Astrocyte of the cerebellum (primary cell): ENCODE data around the gene ARHGAP40.

ENCODE experiments used
- DNase-seq: peaks from one replicate; pipeline ENCODE4 v3.0.0-alpha.2; 2011; ENCODE audit warnings: low read depth
- H3K4me3 ChIP-seq: 2 replicates; pipeline ENCODE4 v1.5.1; 2011; ENCODE audit warnings: mild to moderate bottlenecking, low read depth, low read length, moderate library complexity
- in situ Hi-C: cut with HindIII; loops from 2 replicates; pipeline ENCODE4 v1.10.0; 2017; ENCODE audit warnings: low sequenced_read_pairs
- TF ChIP-seq, protein P1 (sequence below): IDR thresholded peaks from 2 replicates; pipeline ENCODE4 v1.5.1; 2012; ENCODE audit warnings: low read length, low read depth, moderate library complexity, mild to moderate bottlenecking; ENCODE audit errors: missing control alignments

ARHGAP40 gene

DNA sequence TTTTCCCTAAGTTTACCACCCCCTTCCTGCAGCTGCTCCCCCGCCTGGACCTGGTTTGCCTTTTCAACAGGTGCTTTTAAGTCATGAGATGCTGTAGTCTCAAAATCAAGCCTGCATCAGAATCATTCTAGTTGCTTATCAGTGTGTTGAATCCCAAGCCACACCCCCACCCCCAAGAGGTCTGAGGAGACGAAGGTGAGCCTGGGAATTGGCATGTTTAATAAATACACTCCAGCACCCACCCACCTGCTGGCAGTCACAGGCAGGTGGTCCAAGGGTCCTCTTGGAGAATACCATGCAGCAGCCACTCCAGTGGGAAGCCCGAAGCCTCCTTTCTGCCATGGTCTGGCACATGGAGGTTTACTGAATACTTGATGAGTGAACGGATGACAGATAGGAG lies 21.7 kb upstream of the ARHGAP40 start:
- in situ Hi-C loops = no loop called here
- TF ChIP-seq, protein P1, sequence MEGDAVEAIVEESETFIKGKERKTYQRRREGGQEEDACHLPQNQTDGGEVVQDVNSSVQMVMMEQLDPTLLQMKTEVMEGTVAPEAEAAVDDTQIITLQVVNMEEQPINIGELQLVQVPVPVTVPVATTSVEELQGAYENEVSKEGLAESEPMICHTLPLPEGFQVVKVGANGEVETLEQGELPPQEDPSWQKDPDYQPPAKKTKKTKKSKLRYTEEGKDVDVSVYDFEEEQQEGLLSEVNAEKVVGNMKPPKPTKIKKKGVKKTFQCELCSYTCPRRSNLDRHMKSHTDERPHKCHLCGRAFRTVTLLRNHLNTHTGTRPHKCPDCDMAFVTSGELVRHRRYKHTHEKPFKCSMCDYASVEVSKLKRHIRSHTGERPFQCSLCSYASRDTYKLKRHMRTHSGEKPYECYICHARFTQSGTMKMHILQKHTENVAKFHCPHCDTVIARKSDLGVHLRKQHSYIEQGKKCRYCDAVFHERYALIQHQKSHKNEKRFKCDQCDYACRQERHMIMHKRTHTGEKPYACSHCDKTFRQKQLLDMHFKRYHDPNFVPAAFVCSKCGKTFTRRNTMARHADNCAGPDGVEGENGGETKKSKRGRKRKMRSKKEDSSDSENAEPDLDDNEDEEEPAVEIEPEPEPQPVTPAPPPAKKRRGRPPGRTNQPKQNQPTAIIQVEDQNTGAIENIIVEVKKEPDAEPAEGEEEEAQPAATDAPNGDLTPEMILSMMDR = no peak

DNA sequence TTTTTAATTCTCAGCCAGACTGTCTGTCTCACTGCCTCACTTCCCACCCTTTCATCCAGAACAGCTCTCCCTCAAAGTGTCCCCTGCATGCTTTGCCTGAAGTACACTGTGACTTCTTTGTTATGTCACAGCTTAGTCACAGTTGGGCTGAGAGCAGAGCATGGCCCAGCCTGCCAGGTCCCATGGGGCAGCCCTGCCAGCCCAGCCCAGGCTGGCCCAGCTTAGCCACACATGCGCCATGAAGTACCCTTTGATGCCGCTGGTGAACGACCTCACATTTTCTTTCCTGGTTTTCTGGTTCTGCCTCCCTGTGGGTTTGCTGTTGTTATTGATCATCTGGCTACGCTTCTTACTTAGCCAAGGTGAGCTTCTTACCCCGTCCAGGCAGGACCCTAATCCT lies 20.6 kb upstream of the ARHGAP40 start, which contains the start of gene ADIG:
ADIG (plus strand) TSS at position 185 of the 400 bp plus-strand sequence; CDS start at position 239, 54 bp downstream.
- in situ Hi-C loops = no loop called here
- H3K4me3 ChIP-seq = no peak within 1 kb of the TSS
- no peak for DNase-seq
- TF ChIP-seq, protein P1 = no peak

More for the DNA sequence above, 21.7 kb upstream of the ARHGAP40 start:
- no peak for DNase-seq
- H3K4me3 ChIP-seq = no peak overlapping the region

DNA sequence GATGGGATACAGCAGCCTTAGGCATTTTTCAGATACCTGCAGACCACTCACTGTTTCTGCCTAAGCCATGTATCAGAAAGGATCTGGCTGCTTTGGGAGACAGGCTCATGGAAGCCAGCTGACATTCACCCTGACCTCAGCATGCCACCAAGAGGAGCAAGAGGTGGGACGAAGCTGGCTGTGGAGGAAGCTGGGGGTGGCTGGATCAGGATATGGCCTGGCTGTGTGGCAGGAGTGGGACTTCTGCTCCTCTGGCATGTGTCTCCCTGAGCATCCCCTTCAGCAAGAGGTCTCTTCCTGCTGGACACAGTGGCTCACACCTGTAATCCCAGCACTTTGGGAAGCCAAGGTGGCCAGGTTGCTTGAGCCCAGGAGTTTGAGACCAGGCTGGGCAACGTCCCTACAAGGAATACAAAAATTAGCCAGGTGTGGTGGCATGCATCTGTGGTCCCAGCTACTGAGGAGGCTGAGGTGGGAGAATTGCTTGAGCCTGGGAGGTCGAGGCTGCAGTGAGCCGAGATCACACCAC lies 19.7 kb upstream of the ARHGAP40 start:
- H3K4me3 ChIP-seq = no peak overlapping the region
- in situ Hi-C loops = no loop called here
- TF ChIP-seq, protein P1 = no peak
- no peak for DNase-seq

DNA sequence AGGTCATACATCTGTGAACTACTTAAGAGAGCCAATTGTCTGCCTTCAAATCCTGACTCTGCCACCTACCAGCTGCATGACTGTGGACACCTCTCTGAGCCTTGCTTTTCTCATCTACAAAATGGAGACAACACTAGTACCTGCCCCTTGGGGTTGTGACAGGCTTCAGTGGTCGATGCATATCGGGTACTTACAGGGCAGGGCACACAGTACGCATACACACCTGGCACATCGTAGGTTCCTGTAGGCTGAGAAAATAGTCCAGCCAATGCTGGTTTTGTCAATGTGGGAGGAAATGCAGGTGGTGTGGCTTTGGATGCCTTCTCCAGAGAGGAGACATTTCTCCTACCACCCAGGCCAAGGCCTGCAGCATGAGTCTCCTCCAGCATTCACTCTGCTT lies 18.3 kb upstream of the ARHGAP40 start:
- in situ Hi-C loops = no loop called here
- TF ChIP-seq, protein P1 = no peak
- no peak for DNase-seq
- H3K4me3 ChIP-seq = no peak overlapping the region

DNA sequence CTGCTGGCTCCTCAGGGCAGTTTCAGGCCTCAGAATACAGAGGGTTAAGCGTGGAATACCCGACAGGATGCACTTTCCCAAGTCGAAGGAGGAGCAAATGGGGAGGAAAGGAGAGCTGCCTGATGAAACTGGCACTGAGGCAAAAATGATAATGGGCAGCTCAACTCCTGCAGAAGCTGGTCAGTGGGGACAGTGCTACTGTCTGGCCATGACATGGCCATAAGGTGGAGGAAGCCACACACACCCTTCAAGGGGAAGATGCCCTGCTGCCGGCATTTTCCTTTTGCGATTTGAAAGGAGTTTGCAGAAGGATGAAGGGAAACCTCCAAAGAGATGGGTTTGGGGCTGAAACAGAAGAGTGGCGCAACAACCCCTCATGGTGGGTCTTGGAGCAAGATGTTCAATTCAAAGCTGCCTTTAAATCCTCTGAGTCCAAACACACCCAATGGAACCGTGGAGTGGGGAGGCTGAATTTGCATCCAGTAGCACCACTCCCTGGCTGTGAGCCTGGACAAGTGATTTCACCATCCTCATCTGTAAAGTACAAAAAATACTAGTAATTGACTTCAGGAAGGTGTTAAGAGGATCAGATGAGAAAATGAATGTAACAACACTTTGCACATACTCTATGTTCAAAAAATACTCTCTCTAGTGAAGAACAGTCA lies 17.4 kb upstream of the ARHGAP40 start:
- no peak for DNase-seq
- TF ChIP-seq, protein P1 = no peak
- no peak overlapping the region for H3K4me3 ChIP-seq
- in situ Hi-C loops = no loop called here

DNA sequence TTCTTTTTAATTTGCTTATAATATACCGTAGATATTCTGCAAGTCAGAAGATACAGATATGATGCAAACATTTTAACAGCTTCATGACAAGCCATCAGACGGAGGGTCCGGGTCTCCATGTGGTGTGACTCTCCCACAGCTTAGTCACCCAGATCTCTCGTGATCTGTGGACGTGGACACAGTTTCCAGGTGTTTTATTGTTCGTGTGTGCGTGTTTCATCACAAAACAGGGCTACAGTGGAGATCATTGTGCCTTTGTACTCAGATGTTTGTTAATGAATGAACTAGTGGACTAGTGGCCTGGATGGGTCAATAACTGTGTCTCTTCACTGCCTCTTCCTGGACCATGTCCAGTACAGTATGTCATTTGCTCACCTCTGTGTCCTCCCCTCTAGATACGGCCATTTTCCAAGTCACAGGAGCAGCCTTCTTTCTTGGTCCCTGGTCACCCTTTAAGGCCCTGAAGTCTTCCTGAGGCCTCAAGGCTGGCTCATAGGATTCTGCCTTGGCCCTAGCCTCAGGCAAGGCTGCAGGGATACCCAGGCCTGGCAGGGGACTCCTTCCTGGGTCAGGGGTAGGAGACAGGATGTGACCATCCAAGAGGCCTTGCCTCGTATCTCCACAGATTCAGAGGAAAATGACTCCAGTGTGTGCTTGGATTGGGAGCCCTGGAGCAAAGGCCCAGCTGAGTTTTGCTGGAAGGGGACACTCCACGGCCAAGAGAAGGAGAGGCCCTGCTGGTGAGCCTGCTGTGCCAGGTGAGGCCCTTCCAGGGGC lies 16.0 kb upstream of the ARHGAP40 start:
- TF ChIP-seq, protein P1 = no peak

More for the DNA sequence above, 16.0 kb upstream of the ARHGAP40 start:
- in situ Hi-C loops = no loop called here
- DNase-seq = no peak
- no peak overlapping the region for H3K4me3 ChIP-seq
